GM12878 (cell line): ENCODE measurements around the gene TGFB1. TPM values are rescaled to one million over a fixed set of nuclear protein-coding genes. Genes with fewer than 3 reads are reported as not detected.

ENCODE experiments used
- CREB1 ChIP-seq: IDR thresholded peaks from 2 replicates; pipeline ENCODE4 v1.6.1; 2012; ENCODE audit warnings: low read depth, mild to moderate bottlenecking, inconsistent platforms
- EP300 ChIP-seq, 2 experiments: fragments of 150-350 bp in 1 of 2; IDR thresholded peaks; 2 replicates each; pipeline ENCODE4 v1.6.1; 2011 to 2012; ENCODE audit warnings: low read depth in 2 of 2, low read length in 2 of 2, borderline replicate concordance in 1 of 2, improper control_type of control experiment in 1 of 2, inconsistent platforms in 1 of 2; ENCODE audit not compliant: control insufficient read depth in 1 of 2
- ETV6 ChIP-seq, 2 experiments: fragments of 450-650 bp in 1 of 2; IDR thresholded peaks in 1 of 2; conservative IDR thresholded peaks in 1 of 2; 2 replicates each; pipeline ENCODE4 v1.6.1; 2014; ENCODE audit warnings: antibody characterized with exemption in 1 of 2, borderline replicate concordance in 1 of 2, low read depth in 1 of 2, mild to moderate bottlenecking in 1 of 2, moderate library complexity in 1 of 2
- IRF4 ChIP-seq: IDR thresholded peaks from 2 replicates; pipeline ENCODE4 v1.6.1; 2011; ENCODE audit warnings: low read depth, low read length
- KDM1A ChIP-seq: fragments of 200-600 bp; sonication (generic); IDR thresholded peaks from 2 replicates; pipeline ENCODE4 v1.6.1; 2016; ENCODE audit warnings: borderline replicate concordance
- MTA2 ChIP-seq: fragments of 450-650 bp; IDR thresholded peaks from 2 replicates; pipeline ENCODE4 v1.6.1; 2016; ENCODE audit warnings: low read depth, mild to moderate bottlenecking, moderate library complexity
- NBN ChIP-seq: fragments of 450-650 bp; IDR thresholded peaks from 2 replicates; pipeline ENCODE4 v1.6.1; 2016
- POU2F2 ChIP-seq: IDR thresholded peaks from 3 replicates; pipeline ENCODE4 v1.6.1; 2011; ENCODE audit warnings: low read depth, mild to moderate bottlenecking, low read length, borderline replicate concordance
- RAD21 ChIP-seq: IDR thresholded peaks from 2 replicates; pipeline ENCODE4 v1.6.1; 2011; ENCODE audit warnings: mild to moderate bottlenecking, low read depth, low read length, moderate library complexity; ENCODE audit not compliant: insufficient read depth
- SMAD1 ChIP-seq: fragments of 450-650 bp; IDR thresholded peaks from 2 replicates; pipeline ENCODE4 v1.6.1; 2018; ENCODE audit warnings: mild to moderate bottlenecking, low read depth; ENCODE audit not compliant: partially characterized antibody
- TAF1 ChIP-seq: IDR thresholded peaks from 2 replicates; pipeline ENCODE4 v1.6.1; 2011; ENCODE audit warnings: mild to moderate bottlenecking, low read depth, low read length, borderline replicate concordance
- ZNF217 ChIP-seq: fragments of 450-650 bp; IDR thresholded peaks from 2 replicates; pipeline ENCODE4 v1.6.1; 2017; ENCODE audit warnings: antibody characterized with exemption, mild to moderate bottlenecking
- polyA plus RNA-seq, 11 experiments: library from polyadenylated mRNA; depleted of rRNA in 4 of 11; unstranded in 6 of 11; stranded (reverse) in 5 of 11; fragments of >200 nt; fragmentation: Nextera tagmentation in 4 of 11; fragmentation: Illumina TruSeq in 1 of 11; extraction: Ambion mirVana in 4 of 11; extraction: Trizol in 1 of 11; gene quantifications; 1 replicate in 1 of 11; 2 replicates in 10 of 11; pipeline versions ENCODE4 v1.2.1 to v1.2.3, GENCODE V29; 2011 to 2016; ENCODE audit warnings: inconsistent platforms in 2 of 11, missing spikeins in 2 of 11, low read depth in 1 of 11
- total RNA-seq, 4 experiments: library from RNA; depleted of rRNA in 3 of 4; stranded (reverse); fragments of >200 nt in 3 of 4; fragmentation: Illumina TruSeq in 1 of 4; extraction: Trizol in 1 of 4; gene quantifications; 2 replicates each; pipeline versions ENCODE4 v1.2.1 to v1.2.3, GENCODE V29; 2013 to 2021
- TF ChIP-seq, protein P1 (sequence below): fragments of 450-650 bp; IDR thresholded peaks from 2 replicates; pipeline ENCODE4 v1.6.1; 2017; ENCODE audit warnings: mild to moderate bottlenecking, moderate library complexity
- TF ChIP-seq, protein P2 (sequence below): fragments of 450-650 bp; IDR thresholded peaks from 2 replicates; pipeline ENCODE4 v1.6.1; 2017; ENCODE audit warnings: mild to moderate bottlenecking
- TF ChIP-seq, protein P3 (sequence below): fragments of 450-650 bp; formaldehyde crosslinking; IDR thresholded peaks from 2 replicates; pipeline ENCODE4 v1.4.0; 2020; ENCODE audit warnings: mild to moderate bottlenecking, moderate library complexity
- TF ChIP-seq, protein P4 (sequence below): IDR thresholded peaks from 2 replicates; pipeline ENCODE4 v1.6.1; 2012; ENCODE audit warnings: low read depth, low read length, improper control_type of control experiment
- TF ChIP-seq, protein P5 (sequence below): fragments of 450-650 bp; IDR thresholded peaks from 2 replicates; pipeline ENCODE4 v1.6.1; 2017; ENCODE audit warnings: low read depth, mild to moderate bottlenecking, moderate library complexity

The TGFB1 gene
- total and polyA plus RNA-seq, 10 of the 15 experiments (the other 5 are each of a cell fraction or from before 2014, with no cell fraction given) = 0.23 to 120 (median 10.9) TPM

DNA sequence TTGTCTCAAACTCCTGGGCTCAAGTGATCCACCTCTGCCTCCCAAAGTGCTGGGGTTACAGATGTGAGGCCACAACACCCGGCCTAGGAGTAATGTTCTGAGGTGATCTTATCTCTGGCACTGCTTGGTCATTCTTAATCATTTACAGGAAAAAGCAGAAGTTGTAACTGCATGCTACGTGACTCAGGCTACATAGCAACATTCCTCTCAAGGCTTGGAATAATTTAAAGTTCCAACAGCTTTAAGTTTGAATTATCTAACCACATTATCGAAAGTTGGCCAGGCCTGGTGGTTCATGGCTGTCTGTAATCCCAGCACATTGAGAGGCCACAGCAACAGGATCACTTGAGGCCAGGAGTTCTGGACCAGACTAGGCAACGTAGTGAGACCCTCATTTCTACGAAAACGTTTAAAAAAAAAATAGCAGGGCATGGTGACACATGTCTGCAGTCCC lies 14.2 kb upstream of the TGFB1 start (continued):
- TF ChIP-seq, protein P1, sequence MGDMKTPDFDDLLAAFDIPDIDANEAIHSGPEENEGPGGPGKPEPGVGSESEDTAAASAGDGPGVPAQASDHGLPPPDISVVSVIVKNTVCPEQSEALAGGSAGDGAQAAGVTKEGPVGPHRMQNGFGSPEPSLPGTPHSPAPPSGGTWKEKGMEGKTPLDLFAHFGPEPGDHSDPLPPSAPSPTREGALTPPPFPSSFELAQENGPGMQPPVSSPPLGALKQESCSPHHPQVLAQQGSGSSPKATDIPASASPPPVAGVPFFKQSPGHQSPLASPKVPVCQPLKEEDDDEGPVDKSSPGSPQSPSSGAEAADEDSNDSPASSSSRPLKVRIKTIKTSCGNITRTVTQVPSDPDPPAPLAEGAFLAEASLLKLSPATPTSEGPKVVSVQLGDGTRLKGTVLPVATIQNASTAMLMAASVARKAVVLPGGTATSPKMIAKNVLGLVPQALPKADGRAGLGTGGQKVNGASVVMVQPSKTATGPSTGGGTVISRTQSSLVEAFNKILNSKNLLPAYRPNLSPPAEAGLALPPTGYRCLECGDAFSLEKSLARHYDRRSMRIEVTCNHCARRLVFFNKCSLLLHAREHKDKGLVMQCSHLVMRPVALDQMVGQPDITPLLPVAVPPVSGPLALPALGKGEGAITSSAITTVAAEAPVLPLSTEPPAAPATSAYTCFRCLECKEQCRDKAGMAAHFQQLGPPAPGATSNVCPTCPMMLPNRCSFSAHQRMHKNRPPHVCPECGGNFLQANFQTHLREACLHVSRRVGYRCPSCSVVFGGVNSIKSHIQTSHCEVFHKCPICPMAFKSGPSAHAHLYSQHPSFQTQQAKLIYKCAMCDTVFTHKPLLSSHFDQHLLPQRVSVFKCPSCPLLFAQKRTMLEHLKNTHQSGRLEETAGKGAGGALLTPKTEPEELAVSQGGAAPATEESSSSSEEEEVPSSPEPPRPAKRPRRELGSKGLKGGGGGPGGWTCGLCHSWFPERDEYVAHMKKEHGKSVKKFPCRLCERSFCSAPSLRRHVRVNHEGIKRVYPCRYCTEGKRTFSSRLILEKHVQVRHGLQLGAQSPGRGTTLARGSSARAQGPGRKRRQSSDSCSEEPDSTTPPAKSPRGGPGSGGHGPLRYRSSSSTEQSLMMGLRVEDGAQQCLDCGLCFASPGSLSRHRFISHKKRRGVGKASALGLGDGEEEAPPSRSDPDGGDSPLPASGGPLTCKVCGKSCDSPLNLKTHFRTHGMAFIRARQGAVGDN = no peak; the same call in none of the 2 replicates
- TF ChIP-seq MTA2 = peak; percentile 48; the same call in 1 of the 2 replicates
- no peak for TF ChIP-seq CREB1
- no peak for TF ChIP-seq POU2F2
- TF ChIP-seq ETV6 (conservative IDR thresholded peaks at IDR 0.05 in 1 of 2, IDR thresholded peaks at IDR 0.05 in 1 of 2; ENCODE audit: borderline replicate concordance in 1 of 2, low read depth in 1 of 2) = no peak
- TF ChIP-seq ZNF217 = no peak
- no peak for TF ChIP-seq KDM1A
- peak in 1 of 2 experiments; percentile 40; a peak in 1 of 4 replicates for TF ChIP-seq EP300 (IDR thresholded peaks at IDR 0.05; ENCODE audit: borderline replicate concordance in 1 of 2, control insufficient read depth in 1 of 2, low read depth in 2 of 2, low read length in 2 of 2)
- no peak for TF ChIP-seq RAD21
- TF ChIP-seq, protein P2, sequence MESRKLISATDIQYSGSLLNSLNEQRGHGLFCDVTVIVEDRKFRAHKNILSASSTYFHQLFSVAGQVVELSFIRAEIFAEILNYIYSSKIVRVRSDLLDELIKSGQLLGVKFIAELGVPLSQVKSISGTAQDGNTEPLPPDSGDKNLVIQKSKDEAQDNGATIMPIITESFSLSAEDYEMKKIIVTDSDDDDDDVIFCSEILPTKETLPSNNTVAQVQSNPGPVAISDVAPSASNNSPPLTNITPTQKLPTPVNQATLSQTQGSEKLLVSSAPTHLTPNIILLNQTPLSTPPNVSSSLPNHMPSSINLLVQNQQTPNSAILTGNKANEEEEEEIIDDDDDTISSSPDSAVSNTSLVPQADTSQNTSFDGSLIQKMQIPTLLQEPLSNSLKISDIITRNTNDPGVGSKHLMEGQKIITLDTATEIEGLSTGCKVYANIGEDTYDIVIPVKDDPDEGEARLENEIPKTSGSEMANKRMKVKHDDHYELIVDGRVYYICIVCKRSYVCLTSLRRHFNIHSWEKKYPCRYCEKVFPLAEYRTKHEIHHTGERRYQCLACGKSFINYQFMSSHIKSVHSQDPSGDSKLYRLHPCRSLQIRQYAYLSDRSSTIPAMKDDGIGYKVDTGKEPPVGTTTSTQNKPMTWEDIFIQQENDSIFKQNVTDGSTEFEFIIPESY = no peak
- no peak for TF ChIP-seq SMAD1
- TF ChIP-seq, protein P3, sequence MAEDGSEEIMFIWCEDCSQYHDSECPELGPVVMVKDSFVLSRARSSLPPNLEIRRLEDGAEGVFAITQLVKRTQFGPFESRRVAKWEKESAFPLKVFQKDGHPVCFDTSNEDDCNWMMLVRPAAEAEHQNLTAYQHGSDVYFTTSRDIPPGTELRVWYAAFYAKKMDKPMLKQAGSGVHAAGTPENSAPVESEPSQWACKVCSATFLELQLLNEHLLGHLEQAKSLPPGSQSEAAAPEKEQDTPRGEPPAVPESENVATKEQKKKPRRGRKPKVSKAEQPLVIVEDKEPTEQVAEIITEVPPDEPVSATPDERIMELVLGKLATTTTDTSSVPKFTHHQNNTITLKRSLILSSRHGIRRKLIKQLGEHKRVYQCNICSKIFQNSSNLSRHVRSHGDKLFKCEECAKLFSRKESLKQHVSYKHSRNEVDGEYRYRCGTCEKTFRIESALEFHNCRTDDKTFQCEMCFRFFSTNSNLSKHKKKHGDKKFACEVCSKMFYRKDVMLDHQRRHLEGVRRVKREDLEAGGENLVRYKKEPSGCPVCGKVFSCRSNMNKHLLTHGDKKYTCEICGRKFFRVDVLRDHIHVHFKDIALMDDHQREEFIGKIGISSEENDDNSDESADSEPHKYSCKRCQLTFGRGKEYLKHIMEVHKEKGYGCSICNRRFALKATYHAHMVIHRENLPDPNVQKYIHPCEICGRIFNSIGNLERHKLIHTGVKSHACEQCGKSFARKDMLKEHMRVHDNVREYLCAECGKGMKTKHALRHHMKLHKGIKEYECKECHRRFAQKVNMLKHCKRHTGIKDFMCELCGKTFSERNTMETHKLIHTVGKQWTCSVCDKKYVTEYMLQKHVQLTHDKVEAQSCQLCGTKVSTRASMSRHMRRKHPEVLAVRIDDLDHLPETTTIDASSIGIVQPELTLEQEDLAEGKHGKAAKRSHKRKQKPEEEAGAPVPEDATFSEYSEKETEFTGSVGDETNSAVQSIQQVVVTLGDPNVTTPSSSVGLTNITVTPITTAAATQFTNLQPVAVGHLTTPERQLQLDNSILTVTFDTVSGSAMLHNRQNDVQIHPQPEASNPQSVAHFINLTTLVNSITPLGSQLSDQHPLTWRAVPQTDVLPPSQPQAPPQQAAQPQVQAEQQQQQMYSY (CRISPR knock-in tag) = no peak
- TF ChIP-seq, protein P4, sequence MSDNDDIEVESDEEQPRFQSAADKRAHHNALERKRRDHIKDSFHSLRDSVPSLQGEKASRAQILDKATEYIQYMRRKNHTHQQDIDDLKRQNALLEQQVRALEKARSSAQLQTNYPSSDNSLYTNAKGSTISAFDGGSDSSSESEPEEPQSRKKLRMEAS = no peak
- no peak for TF ChIP-seq IRF4
- TF ChIP-seq, protein P5, sequence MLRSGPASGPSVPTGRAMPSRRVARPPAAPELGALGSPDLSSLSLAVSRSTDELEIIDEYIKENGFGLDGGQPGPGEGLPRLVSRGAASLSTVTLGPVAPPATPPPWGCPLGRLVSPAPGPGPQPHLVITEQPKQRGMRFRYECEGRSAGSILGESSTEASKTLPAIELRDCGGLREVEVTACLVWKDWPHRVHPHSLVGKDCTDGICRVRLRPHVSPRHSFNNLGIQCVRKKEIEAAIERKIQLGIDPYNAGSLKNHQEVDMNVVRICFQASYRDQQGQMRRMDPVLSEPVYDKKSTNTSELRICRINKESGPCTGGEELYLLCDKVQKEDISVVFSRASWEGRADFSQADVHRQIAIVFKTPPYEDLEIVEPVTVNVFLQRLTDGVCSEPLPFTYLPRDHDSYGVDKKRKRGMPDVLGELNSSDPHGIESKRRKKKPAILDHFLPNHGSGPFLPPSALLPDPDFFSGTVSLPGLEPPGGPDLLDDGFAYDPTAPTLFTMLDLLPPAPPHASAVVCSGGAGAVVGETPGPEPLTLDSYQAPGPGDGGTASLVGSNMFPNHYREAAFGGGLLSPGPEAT = peak; percentile 82
- TF ChIP-seq NBN = 0 out of 2 replicates have a peak, but pooled peaks have one; percentile 37
- TF ChIP-seq TAF1 = no peak
